Liver (tissue), 3 donors: ENCODE data around the gene BRD1.

Source experiments
- ATF3 ChIP-seq: IDR thresholded peaks from 2 replicates; pipeline ENCODE4 v1.6.1; 2016; ENCODE audit warnings: antibody characterized with exemption
- CTCF ChIP-seq: fragments of 150-350 bp; IDR thresholded peaks from 2 replicates; pipeline ENCODE4 v1.5.1; 2017; ENCODE audit warnings: improper control_type of control experiment, low read depth, low read length; ENCODE audit not compliant: missing input control
- FOXA1 ChIP-seq: IDR thresholded peaks from 2 replicates; pipeline ENCODE4 v1.6.1; 2016; ENCODE audit warnings: antibody characterized with exemption
- HNF4A ChIP-seq, 2 donors: conservative IDR thresholded peaks; 2 replicates each; pipeline ENCODE4 v1.6.1; 2016; ENCODE audit warnings: antibody characterized with exemption in 2 of 2, mild to moderate bottlenecking in 2 of 2
- JUND ChIP-seq, 2 donors: IDR thresholded peaks; 2 replicates each; pipeline ENCODE4 v1.6.1; 2016; ENCODE audit warnings: antibody characterized with exemption in 2 of 2
- MAX ChIP-seq: IDR thresholded peaks from 2 replicates; pipeline ENCODE4 v1.6.1; 2016; ENCODE audit warnings: antibody characterized with exemption
- RAD21 ChIP-seq, 2 donors: IDR thresholded peaks; 2 replicates each; pipeline ENCODE4 v1.6.1; 2016; ENCODE audit warnings: antibody characterized with exemption in 2 of 2, mild to moderate bottlenecking in 2 of 2
- REST ChIP-seq: IDR thresholded peaks from 2 replicates; pipeline ENCODE4 v1.6.1; 2016; ENCODE audit warnings: antibody characterized with exemption, mild to moderate bottlenecking
- RXRA ChIP-seq, 2 donors: IDR thresholded peaks; 2 replicates each; pipeline ENCODE4 v1.6.1; 2017 to 2018; ENCODE audit warnings: antibody characterized with exemption in 2 of 2, mild to moderate bottlenecking in 1 of 2
- SP1 ChIP-seq: IDR thresholded peaks from 2 replicates; pipeline ENCODE4 v1.6.1; 2018; ENCODE audit warnings: antibody characterized with exemption, mild to moderate bottlenecking
- TAF1 ChIP-seq: conservative IDR thresholded peaks from 2 replicates; pipeline ENCODE4 v1.6.1; 2016; ENCODE audit warnings: antibody characterized with exemption, mild to moderate bottlenecking
- YY1 ChIP-seq: IDR thresholded peaks from 2 replicates; pipeline ENCODE4 v1.6.1; 2016; ENCODE audit warnings: antibody characterized with exemption, mild to moderate bottlenecking
- ZBTB33 ChIP-seq: IDR thresholded peaks from 2 replicates; pipeline ENCODE4 v1.6.1; 2016; ENCODE audit warnings: antibody characterized with exemption
- donor health status: healthy.
- donor health status: healthy.

- TF ChIP-seq CTCF (no peak), SP1 (no peak), TAF1 (no peak), HNF4A (conservative IDR thresholded peaks at IDR 0.05) (no peak), JUND (IDR thresholded peaks at IDR 0.05) (no peak), RAD21 (IDR thresholded peaks at IDR 0.05) (no peak), YY1 (no peak), ATF3 (no peak), FOXA1 (no peak), REST (no peak), MAX (no peak), RXRA (IDR thresholded peaks at IDR 0.05) (no peak), ZBTB33 (no peak)
Measured at GRCh38 chr22:49747716-49748115, 80.0 kb downstream of the BRD1 start.
